ENCODE data around the gene HORMAD2.

- TF ChIP-seq CTCF (IDR thresholded peaks at IDR 0.05) (no peak), POLR2A (IDR thresholded peaks at IDR 0.05) (no peak), EP300 (IDR thresholded peaks at IDR 0.05) (no peak)
These were observed 78.0 kb downstream of the HORMAD2 start for GRCh38 chr22:30158277-30158676.

Measured in tibial nerve (tissue), 4 donors.